GM23248 (cell line): ENCODE data around the gene RPL22.

Experiments used
- EZH2 ChIP-seq: fragments of 200-600 bp; sonication (generic); IDR thresholded peaks from 2 replicates; pipeline ENCODE4 v1.6.1; 2018; ENCODE audit warnings: antibody characterized with exemption, mild to moderate bottlenecking; ENCODE audit not compliant: insufficient read depth, poor library complexity, severe bottlenecking
- EZH2phosphoT487 ChIP-seq: fragments of 200-600 bp; sonication (generic); IDR thresholded peaks from 2 replicates; pipeline ENCODE4 v1.6.1; 2018; ENCODE audit warnings: antibody characterized with exemption, moderate library complexity, mild to moderate bottlenecking, low read depth; ENCODE audit not compliant: insufficient read depth

- no peak for TF ChIP-seq EZH2
- TF ChIP-seq EZH2phosphoT487: no peak
These were observed 57.8 kb downstream of the RPL22 start for GRCh38 chr1:6141592-6141991.
